Renal pelvis (tissue), 4 donors: ENCODE data around the gene UBE2QL1. TPM values are rescaled to one million over a fixed set of nuclear protein-coding genes. Genes with fewer than 3 reads are reported as not detected.

Experiments
- DNase-seq: peaks from one replicate; pipeline ENCODE4 v3.0.0-alpha.2; 2013
- polyA plus RNA-seq, 3 donors: library from polyadenylated mRNA; unstranded; fragments of 120-200 nt; gene quantifications; one replicate each; pipeline ENCODE4 v1.2.1, GENCODE V29; 2013; ENCODE audit not compliant: insufficient read length in 3 of 3

Gene UBE2QL1
- polyA plus RNA-seq, 3 donors: 0.67 to 0.95 (median 0.82) TPM

GRCh38 chr5:6452622-6453504 is 4.2 kb downstream of the UBE2QL1 start:
- no peak for DNase-seq

DNA sequence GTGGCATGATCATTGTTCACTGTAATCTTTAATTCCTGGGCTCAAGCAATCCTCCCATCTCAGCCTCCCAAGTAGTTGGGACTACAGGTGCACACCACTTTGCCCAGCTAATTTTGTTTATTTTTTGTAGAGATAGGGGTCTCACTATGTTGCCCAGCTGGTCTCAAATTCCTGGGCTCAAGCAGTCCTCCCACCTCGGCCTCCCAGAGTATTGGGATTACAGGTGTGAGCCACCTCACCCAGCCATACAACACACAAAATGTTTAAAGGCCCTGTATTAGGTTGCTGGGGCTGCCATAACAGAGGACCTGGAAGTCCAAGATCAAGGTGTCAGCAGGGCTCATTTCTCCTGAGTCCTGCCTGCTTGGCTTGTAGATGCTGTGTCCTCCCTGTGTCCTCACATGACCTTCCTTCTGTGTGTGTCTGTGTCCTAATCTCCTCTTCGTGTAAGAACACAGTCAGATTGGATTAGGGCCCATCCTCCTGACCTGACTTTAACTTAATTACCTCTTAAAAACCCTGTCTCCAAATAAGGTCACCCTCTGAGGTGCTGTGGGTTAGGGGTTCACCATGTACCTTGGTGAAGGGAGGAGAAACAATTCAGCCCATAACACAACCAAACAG is 5.4 kb downstream of the UBE2QL1 start:
- DNase-seq: no peak

- DNase-seq: no peak
These were observed 6.0 kb downstream of the UBE2QL1 start for GRCh38 chr5:6454628-6455053.

- no peak for DNase-seq
These were observed 7.0 kb downstream of the UBE2QL1 start for GRCh38 chr5:6455571-6456200.

DNA sequence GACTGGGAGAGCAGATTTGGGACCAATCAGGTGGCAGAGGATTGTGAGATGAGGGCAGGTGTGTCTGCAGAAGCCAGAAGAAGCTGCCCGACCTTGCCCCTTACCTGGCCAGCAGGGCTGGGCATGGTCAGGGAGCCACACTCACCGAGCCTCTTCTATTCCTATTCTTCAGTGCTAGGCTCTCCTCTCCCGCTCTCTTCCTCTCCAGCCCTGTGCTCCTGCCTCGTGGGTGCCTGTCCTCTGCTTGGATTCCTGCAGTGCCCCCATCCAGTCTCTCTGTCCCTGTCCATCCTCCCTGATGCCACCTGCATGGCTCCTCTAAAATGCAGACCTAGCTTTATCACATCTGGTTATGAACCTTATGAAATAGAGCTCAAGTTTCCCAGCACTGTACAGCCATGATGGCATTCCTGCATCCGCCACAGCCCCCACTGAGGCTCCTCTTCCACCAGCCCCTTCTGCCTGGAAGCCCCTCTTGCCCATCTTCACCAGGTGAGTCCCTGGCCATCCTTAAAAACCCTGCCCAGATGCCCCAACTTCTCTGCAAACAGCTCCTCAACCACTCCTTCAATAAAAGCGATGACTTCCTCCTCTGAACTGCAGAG is 8.2 kb downstream of the UBE2QL1 start:
- no peak for DNase-seq

GRCh38 chr5:6457592-6457991 is 8.9 kb downstream of the UBE2QL1 start:
- no peak for DNase-seq

DNA sequence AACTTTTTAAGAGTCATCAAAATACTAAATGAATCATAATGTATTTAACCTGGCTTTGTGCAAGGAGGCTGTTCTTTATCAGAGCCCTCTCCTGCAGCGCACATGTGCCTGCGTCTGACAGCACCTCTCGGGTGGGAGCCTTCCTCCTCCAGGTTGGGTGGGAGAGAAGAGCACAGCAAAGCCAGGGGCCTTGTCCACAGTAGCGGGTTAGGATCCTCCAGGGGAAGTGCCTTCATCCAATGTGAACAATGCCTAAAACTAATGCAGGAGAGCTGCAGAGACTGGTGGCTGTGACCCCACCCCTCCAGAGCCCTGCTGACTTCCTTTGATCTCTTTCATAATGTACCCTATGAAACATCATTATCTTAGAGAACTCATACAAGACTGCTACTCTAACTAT is 10.2 kb downstream of the UBE2QL1 start:
- no peak for DNase-seq

DNA sequence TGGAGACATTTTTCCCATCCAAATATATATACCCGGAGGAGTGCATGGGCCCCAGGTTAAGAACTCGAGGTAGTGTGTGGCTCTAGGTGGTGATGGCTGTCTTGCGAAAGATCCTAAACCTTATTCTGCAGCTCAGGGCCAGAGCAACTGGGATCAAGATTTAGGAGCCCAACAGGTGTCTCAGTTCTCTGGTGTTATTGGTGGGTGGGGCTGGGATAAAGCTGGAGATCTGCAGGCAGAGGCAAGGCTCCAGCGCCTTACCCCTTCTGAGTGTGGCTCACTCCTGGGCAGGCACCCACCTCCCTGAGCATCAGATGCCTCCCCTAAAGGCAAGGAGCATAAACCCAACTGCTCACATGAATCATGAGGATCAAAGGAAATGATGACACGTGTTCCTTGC is 11.2 kb downstream of the UBE2QL1 start:
- no peak for DNase-seq

DNA sequence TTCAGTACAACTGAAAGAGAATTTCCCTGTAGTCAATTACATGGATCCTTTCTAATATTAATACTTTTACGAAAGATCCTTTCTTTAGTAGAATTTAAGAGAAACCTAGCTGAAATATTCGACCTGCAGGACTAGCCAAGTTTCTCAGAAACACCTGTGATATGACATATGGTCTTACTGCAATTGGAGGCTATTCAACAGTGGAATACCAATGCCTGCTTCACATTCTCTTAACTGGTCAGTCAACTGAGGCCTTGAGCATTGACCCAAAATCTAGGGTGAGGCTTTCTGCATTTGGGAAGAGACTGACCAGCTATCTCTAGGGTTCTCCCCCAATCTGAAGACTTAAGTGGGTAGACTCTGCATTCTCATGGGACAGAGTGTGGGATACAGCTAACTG is 12.3 kb downstream of the UBE2QL1 start:
- DNase-seq: no peak

- no peak for DNase-seq
These were observed 13.4 kb downstream of the UBE2QL1 start for GRCh38 chr5:6461793-6462650.

DNA sequence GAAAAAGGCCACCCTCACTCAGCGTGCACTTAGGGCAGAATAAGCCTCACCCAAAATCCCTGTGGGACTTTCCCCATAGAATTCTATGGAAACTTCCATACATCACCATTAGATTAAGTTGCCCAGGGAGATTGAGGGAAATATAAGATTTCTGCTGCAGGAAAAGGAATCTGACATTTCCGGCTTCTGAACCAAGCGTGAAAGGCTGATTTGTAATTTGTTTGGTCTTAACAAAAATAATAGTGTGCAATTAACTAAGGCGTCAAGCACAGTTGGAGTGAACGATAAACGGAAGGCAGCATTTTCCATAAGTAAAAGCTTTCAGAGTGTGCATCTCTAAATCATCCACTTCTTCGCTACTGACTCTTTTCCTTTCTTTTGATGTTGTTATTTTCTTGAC is 14.0 kb downstream of the UBE2QL1 start:
- no peak for DNase-seq

DNA sequence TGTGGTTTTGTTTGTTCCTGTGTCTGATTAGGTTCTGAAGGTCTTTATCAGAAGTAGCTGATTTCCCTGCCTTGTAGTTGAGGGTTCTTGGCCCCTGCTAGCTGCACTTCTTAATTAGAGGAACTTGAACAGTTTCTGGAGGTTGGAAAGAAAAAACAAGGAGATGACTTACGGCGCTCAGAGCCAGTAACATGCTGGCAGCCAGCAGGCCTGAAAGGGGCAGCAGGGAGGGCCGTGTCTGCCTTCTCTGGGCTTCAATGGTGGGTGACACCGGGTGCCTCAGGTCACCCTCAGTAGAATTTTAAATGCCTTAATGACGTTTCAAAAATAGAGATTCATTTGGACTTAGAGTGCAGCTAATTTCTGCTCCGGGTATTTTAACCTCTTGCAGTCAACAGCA is 15.8 kb downstream of the UBE2QL1 start:
- DNase-seq: no peak

GRCh38 chr5:6465831-6466790 is 17.5 kb downstream of the UBE2QL1 start:
- no peak for DNase-seq

- DNase-seq: no peak
These were observed 18.4 kb downstream of the UBE2QL1 start for GRCh38 chr5:6466975-6467567.

- DNase-seq: no peak
These were observed 18.9 kb downstream of the UBE2QL1 start for GRCh38 chr5:6467591-6467990.

DNA sequence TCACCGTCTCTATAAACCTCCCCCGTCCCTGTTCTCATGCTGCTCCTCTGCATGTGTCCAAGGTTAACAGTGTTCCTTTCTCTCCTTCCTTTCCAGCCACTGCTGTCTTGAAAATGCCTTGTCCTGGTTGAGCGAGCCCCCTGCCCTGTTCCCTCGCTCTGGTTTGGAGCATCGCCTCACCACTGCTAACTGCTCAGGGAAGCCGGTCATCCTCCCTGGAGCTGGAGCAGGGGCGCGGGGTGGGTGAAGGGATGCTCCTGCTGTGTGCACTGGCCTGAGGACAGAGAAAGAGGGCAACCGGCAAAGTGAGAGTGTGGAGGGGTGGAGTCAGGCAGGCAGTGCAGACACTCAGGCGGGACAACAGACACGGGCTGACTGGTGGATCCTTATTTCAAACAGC is 19.4 kb downstream of the UBE2QL1 start:
- DNase-seq: peak; percentile 43

- no peak for DNase-seq
These were observed 20.2 kb downstream of the UBE2QL1 start for GRCh38 chr5:6468870-6469269.

DNA sequence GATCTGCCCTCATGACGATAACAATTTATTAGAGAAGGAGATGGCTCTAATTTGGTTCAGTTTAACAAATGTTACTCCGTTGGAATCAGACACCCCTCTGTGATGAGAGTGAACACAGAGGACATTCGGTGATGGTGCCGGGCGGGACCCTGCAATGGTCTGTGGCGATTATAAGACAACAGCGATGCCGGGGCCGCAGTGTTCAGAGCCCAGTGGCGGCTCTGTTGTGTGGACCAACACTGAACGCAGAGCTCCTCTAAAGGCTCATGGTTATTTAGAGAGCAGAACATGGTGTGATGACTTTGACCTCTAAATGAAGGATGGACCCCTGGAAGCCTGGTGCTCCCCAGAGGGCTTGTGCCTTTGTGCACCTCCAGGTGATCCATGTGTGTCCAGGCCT is 21.2 kb downstream of the UBE2QL1 start:
- no peak for DNase-seq

DNA sequence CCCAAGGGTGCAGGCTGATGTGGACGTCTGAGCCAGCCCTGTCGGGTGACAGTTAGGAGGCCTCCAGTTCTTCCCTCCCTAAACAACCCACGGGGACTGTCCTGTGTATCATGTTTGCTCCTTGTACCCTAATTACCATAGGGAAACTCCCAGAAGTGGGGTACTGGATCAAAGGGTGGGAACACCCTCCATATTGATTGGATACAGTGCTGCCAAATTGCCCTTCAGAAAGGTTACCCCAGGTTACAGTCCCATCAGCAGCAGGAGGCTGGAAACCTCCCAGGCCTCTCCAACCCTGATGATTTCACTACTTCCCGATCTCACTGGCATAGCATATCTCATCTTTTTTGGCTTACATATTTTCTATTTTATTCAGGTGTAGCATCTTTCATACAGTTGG is 22.0 kb downstream of the UBE2QL1 start:
- no peak for DNase-seq

GRCh38 chr5:6471252-6471651 is 22.6 kb downstream of the UBE2QL1 start:
- no peak for DNase-seq
